Measurements from ENCODE around the gene HCRTR1.
A peak's percentile ranks its signal among the peaks of the same experiment; 100 is the strongest.

The HCRTR1 gene

GRCh38 chr1:31648641-31649357, 31.3 kb downstream of the HCRTR1 start:
- DNase-seq (ENCODE audit: low read depth), result no peak
- H3K4me3 ChIP-seq (ENCODE audit: low read length), result no peak overlapping the region
- TF ChIP-seq CTCF (conservative IDR thresholded peaks at IDR 0.05; ENCODE audit: low read length), result no peak

GRCh38 chr1:31650161-31651088, 32.9 kb downstream of the HCRTR1 start:
- DNase-seq (ENCODE audit: low read depth), result peak; percentile 58
- TF ChIP-seq CTCF (conservative IDR thresholded peaks at IDR 0.05; ENCODE audit: low read length), result no peak
- H3K4me3 ChIP-seq (ENCODE audit: low read length), result no peak overlapping the region

GRCh38 chr1:31651089-31651420, 33.6 kb downstream of the HCRTR1 start:
- H3K4me3 ChIP-seq (ENCODE audit: low read length), result no peak overlapping the region
- no peak for DNase-seq (ENCODE audit: low read depth)
- no peak for TF ChIP-seq CTCF (conservative IDR thresholded peaks at IDR 0.05; ENCODE audit: low read length)

- TF ChIP-seq CTCF (conservative IDR thresholded peaks at IDR 0.05; ENCODE audit: low read length), result no peak
- H3K4me3 ChIP-seq (ENCODE audit: low read length), result no peak overlapping the region
- no peak for DNase-seq (ENCODE audit: low read depth)
Measured at GRCh38 chr1:31651766-31652165, 34.3 kb downstream of the HCRTR1 start.

GRCh38 chr1:31652891-31653499, 35.5 kb downstream of the HCRTR1 start:
- DNase-seq (ENCODE audit: low read depth), result no peak
- TF ChIP-seq CTCF (conservative IDR thresholded peaks at IDR 0.05; ENCODE audit: low read length), result no peak
- H3K4me3 ChIP-seq (ENCODE audit: low read length), result no peak overlapping the region

GRCh38 chr1:31653717-31654473, 36.4 kb downstream of the HCRTR1 start:
- TF ChIP-seq CTCF (conservative IDR thresholded peaks at IDR 0.05; ENCODE audit: low read length), result no peak
- DNase-seq (ENCODE audit: low read depth), result no peak
- H3K4me3 ChIP-seq (ENCODE audit: low read length), result no peak overlapping the region

Data from AG10803 (cell line).